Glutamatergic neuron (in vitro differentiated cells): ENCODE data around the gene ICAM5. TPM values are rescaled to one million over a fixed set of nuclear protein-coding genes. Genes with fewer than 3 reads are reported as not detected.

Experiments used
- DNase-seq: peaks from one replicate; pipeline ENCODE4 v3.0.0; 2022
- H3K27ac Mint-ChIP-seq: one replicate; pipeline ENCODE4 v1.8.0; 2020; ENCODE audit warnings: mild to moderate bottlenecking, mixed read lengths, inconsistent platforms; ENCODE audit not compliant: unreplicated experiment
- H3K27me3 Mint-ChIP-seq: one replicate; pipeline ENCODE4 v1.8.0; 2020; ENCODE audit warnings: mild to moderate bottlenecking, moderate library complexity, mixed read lengths, inconsistent platforms; ENCODE audit not compliant: unreplicated experiment
- H3K36me3 Mint-ChIP-seq: one replicate; pipeline ENCODE4 v1.8.0; 2020; ENCODE audit warnings: mild to moderate bottlenecking, mixed read lengths, inconsistent platforms; ENCODE audit not compliant: unreplicated experiment
- H3K4me1 Mint-ChIP-seq: one replicate; pipeline ENCODE4 v1.8.0; 2020; ENCODE audit warnings: mild to moderate bottlenecking, low read depth, mixed read lengths, inconsistent platforms; ENCODE audit not compliant: unreplicated experiment
- H3K4me3 Mint-ChIP-seq: one replicate; pipeline ENCODE4 v1.8.0; 2020; ENCODE audit warnings: mild to moderate bottlenecking, mixed read lengths, inconsistent platforms; ENCODE audit not compliant: unreplicated experiment
- H3K9me3 Mint-ChIP-seq: one replicate; pipeline ENCODE4 v1.8.0; 2020; ENCODE audit warnings: mild to moderate bottlenecking, moderate library complexity, mixed read lengths, inconsistent platforms; ENCODE audit not compliant: unreplicated experiment
- CTCF ChIP-seq: fragments of 200-600 bp; sonication (generic); IDR thresholded peaks from one replicate; pipeline ENCODE4 v1.5.0; 2021; ENCODE audit not compliant: partially characterized antibody, unreplicated experiment
- total RNA-seq: library from RNA; stranded (reverse); fragmentation: NEBNext Ultra II Directional; extraction: Animal tissue kit (Norgen Biotek cat#: 25700); gene quantifications from one replicate; pipeline ENCODE4 v1.2.1, GENCODE V29; 2021; ENCODE audit not compliant: unreplicated experiment

ICAM5 gene
- total RNA-seq, 1 donor from 2014 or later = 3.6 TPM

DNA sequence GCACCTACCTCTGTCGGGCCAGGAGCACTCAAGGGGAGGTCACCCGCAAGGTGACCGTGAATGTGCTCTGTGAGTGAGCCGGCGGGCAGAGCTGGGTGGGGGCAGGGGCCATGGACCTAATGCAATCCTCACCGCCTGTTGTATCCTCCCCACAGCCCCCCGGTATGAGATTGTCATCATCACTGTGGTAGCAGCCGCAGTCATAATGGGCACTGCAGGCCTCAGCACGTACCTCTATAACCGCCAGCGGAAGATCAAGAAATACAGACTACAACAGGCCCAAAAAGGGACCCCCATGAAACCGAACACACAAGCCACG is 4.8 kb upstream of the ICAM5 start:
- Mint-ChIP-seq H3K4me3 (no peak overlapping the region), H3K27me3 (peaks cover 13% of the 10 kb centered on the region), H3K27ac (no peak overlapping the region), H3K36me3 (no peaks in the 10 kb centered on the region), H3K9me3 (peaks cover 5% of the 10 kb centered on the region), H3K4me1 (no peaks in the 10 kb centered on the region)
- no peak for TF ChIP-seq CTCF
- DNase-seq = no peak

DNA sequence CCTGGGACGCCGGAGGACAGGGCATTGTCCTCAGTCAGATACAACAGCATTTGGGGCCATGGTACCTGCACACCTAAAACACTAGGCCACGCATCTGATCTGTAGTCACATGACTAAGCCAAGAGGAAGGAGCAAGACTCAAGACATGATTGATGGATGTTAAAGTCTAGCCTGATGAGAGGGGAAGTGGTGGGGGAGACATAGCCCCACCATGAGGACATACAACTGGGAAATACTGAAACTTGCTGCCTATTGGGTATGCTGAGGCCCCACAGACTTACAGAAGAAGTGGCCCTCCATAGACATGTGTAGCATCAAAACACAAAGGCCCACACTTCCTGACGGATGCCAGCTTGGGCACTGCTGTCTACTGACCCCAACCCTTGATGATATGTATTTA is 4.4 kb upstream of the ICAM5 start:
- H3K4me3 Mint-ChIP-seq = no peak overlapping the region
- no peaks in the 10 kb centered on the region for H3K4me1 Mint-ChIP-seq
- peaks cover 15% of the 10 kb centered on the region for H3K27me3 Mint-ChIP-seq
- no peak for TF ChIP-seq CTCF
- no peak overlapping the region for H3K27ac Mint-ChIP-seq
- H3K36me3 Mint-ChIP-seq = no peaks in the 10 kb centered on the region
- no peak for DNase-seq
- peaks cover 5% of the 10 kb centered on the region for H3K9me3 Mint-ChIP-seq

- H3K4me3 Mint-ChIP-seq = no peak within 1 kb of the TSS
Measured at GRCh38 chr19:10286803-10287737, 2.7 kb upstream of the ICAM5 start, which contains the start of gene ICAM4. ICAM4 (plus strand) TSS chr19:10286955; CDS start chr19:10287013, 58 bp downstream.

GRCh38 chr19:10288662-10289166 is 1.0 kb upstream of the ICAM5 start:
- TF ChIP-seq CTCF = no peak
- Mint-ChIP-seq H3K27me3 (peaks cover 31% of the 10 kb centered on the region), H3K27ac (no peak overlapping the region), H3K9me3 (peaks cover 14% of the 10 kb centered on the region), H3K4me3 (peak overlapping the region; percentile 31), H3K36me3 (no peaks in the 10 kb centered on the region), H3K4me1 (peaks cover 5% of the 10 kb centered on the region)
- no peak for DNase-seq

More at GRCh38 chr19:10286803-10287737, 2.7 kb upstream of the ICAM5 start, which contains the start of gene ICAM4:
- Mint-ChIP-seq H3K36me3 (no peaks in the 10 kb centered on the region), H3K9me3 (peaks cover 7% of the 10 kb centered on the region), H3K4me1 (peaks cover 1% of the 10 kb centered on the region), H3K27ac (no peak within 1 kb of the TSS), H3K27me3 (peaks cover 22% of the 10 kb centered on the region)
- TF ChIP-seq CTCF = no peak
- peak; percentile 33 for DNase-seq
